HepG2 (cell line): ENCODE measurements around the gene IFNLR1. TPM values are rescaled to one million over a fixed set of nuclear protein-coding genes. Genes with fewer than 3 reads are reported as not detected.

Source experiments
- CREB3 ChIP-seq: sonication (generic); formaldehyde crosslinking; IDR thresholded peaks from 2 replicates; pipeline ENCODE4 v1.5.0; 2020; ENCODE audit warnings: missing genetic modification reagents
- DRAP1 ChIP-seq: IDR thresholded peaks from 2 replicates; pipeline ENCODE4 v1.6.1; 2016; ENCODE audit warnings: missing genetic modification reagents, missing compliant biosample characterization
- FOXJ3 ChIP-seq: sonication (generic); formaldehyde crosslinking; IDR thresholded peaks from 2 replicates; pipeline ENCODE4 v1.4.0; 2020; ENCODE audit warnings: missing genetic modification reagents, mild to moderate bottlenecking, borderline replicate concordance
- HMG20A ChIP-seq: IDR thresholded peaks from 2 replicates; pipeline ENCODE4 v1.6.1; 2016; ENCODE audit warnings: borderline replicate concordance
- NFIC ChIP-seq: IDR thresholded peaks from 2 replicates; pipeline ENCODE4 v1.6.1; 2012; ENCODE audit warnings: mild to moderate bottlenecking, low read length, inconsistent platforms
- POLR2AphosphoS2 ChIP-seq: IDR thresholded peaks from 2 replicates; pipeline ENCODE4 v1.6.1; 2011; ENCODE audit warnings: low read depth, low read length, improper control_type of control experiment
- ZBTB40 ChIP-seq, 2 experiments: fragments of 450-650 bp in 1 of 2; sonication (generic) in 1 of 2; formaldehyde crosslinking in 1 of 2; IDR thresholded peaks; 2 replicates each; pipeline versions ENCODE4 v1.6.1 to v1.8.0; 2016 to 2022; ENCODE audit warnings: antibody characterized with exemption in 1 of 2, mild to moderate bottlenecking in 1 of 2, missing genetic modification reagents in 1 of 2
- ZKSCAN8 ChIP-seq: IDR thresholded peaks from 2 replicates; pipeline ENCODE4 v1.6.1; 2016; ENCODE audit warnings: borderline replicate concordance, missing genetic modification reagents, missing compliant biosample characterization
- ZNF274 ChIP-seq: sonication (generic); formaldehyde crosslinking; IDR thresholded peaks from 2 replicates; pipeline ENCODE4 v1.5.1; 2020; ENCODE audit warnings: mild to moderate bottlenecking, missing genetic modification reagents
- ZNF441 ChIP-seq: sonication (generic); formaldehyde crosslinking; IDR thresholded peaks from 2 replicates; pipeline ENCODE4 v1.7.0; 2021; ENCODE audit warnings: missing genetic modification reagents, borderline replicate concordance
- ZNF510 ChIP-seq: sonication (generic); formaldehyde crosslinking; IDR thresholded peaks from 2 replicates; pipeline ENCODE4 v1.4.0; 2020; ENCODE audit warnings: low read depth, mild to moderate bottlenecking, missing genetic modification reagents
- ZNF598 ChIP-seq: sonication (generic); formaldehyde crosslinking; IDR thresholded peaks from 2 replicates; pipeline ENCODE4 v1.5.1; 2020; ENCODE audit warnings: mild to moderate bottlenecking, missing genetic modification reagents, borderline replicate concordance
- ZSCAN30 ChIP-seq: sonication (generic); formaldehyde crosslinking; IDR thresholded peaks from 2 replicates; pipeline ENCODE4 v1.5.0; 2020; ENCODE audit warnings: mild to moderate bottlenecking, missing genetic modification reagents
- polyA plus RNA-seq, 8 experiments: library from polyadenylated mRNA; depleted of rRNA in 3 of 8; stranded (reverse) in 7 of 8; unstranded in 1 of 8; fragments of >200 nt; fragmentation: Illumina TruSeq in 4 of 8; extraction: Trizol in 4 of 8; gene quantifications; 2 replicates each; pipeline versions ENCODE4 v1.2.1 to v1.2.3, GENCODE V29; 2011 to 2016; ENCODE audit warnings: low read depth in 4 of 8, missing spikeins in 1 of 8, mixed read lengths in 1 of 8; ENCODE audit not compliant: insufficient read depth in 1 of 8
- total RNA-seq, 5 experiments: library from RNA; depleted of rRNA; stranded (reverse); fragments of >200 nt; fragmentation: Illumina TruSeq; extraction: Trizol; gene quantifications; 2 replicates each; pipeline ENCODE4 v1.2.3, GENCODE V29; 2016; ENCODE audit warnings: low read depth in 1 of 5
- TF ChIP-seq, protein P1 (sequence below): sonication (generic); formaldehyde crosslinking; IDR thresholded peaks from 2 replicates; pipeline ENCODE4 v1.5.0; 2020; ENCODE audit warnings: mild to moderate bottlenecking, low read depth, missing genetic modification reagents, borderline replicate concordance
- TF ChIP-seq, protein P2 (sequence below): sonication (generic); formaldehyde crosslinking; IDR thresholded peaks from 2 replicates; pipeline ENCODE4 v1.4.0; 2020; ENCODE audit warnings: missing genetic modification reagents

Gene IFNLR1
- total and polyA plus RNA-seq, 2 of the 13 experiments (the other 11 are each of a cell fraction or from before 2014, with no cell fraction given), result 3.8 to 8.5 TPM

DNA sequence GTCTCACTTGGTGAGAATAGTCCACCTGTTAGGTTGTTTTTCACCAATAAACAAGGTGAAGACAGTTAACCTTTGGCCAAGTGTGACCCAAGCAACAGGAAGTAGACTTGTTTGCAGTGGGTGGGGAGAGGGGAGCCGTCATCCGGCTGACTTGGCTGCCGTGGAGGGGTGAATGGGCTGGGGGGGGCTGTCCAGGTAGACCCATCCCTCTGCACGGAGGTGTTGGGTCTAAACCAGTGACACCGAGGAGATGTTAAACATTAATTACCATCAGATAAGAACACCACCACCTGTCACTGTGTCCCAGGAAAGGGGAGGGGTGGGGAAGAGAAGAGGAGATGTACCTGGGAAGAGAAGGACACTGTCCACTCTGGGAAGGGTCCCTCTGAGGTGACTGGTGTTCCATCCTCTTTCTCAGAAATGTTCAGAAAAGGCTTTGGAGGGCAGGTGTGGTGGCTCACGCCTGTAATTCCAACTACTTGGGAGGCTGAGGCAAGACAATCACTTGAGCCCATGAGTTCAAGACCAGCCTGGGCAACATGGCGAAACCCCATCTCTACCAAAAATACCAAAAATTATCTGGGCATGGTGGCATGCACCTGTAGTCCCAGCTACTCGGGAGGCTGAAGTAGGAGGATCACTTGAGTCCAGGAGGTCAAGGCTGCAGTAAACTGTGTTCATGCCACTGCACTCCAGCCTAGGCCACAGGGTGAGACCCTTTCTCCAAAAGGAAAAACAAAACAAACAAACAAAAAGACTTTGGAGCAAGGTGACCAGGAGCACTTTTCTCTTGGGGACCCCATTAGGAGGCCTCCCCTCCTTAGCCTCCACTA lies 68.5 kb downstream of the IFNLR1 start (continued):
- no peak for TF ChIP-seq ZNF598 (CRISPR knock-in tag)
- TF ChIP-seq CREB3 (CRISPR knock-in tag), result no peak
- no peak for TF ChIP-seq FOXJ3 (CRISPR knock-in tag)
- no peak for TF ChIP-seq ZNF510 (CRISPR knock-in tag)
- no peak for TF ChIP-seq ZSCAN30
- TF ChIP-seq ZNF441 (CRISPR knock-in tag), result no peak
- no peak for TF ChIP-seq ZNF274 (CRISPR knock-in tag)
- no peak for TF ChIP-seq ZBTB40 (IDR thresholded peaks at IDR 0.05)
- no peak for TF ChIP-seq ZBTB40 (CRISPR knock-in tag; IDR thresholded peaks at IDR 0.05)
- TF ChIP-seq HMG20A (CRISPR knock-in tag), result peak; percentile 40; the same call in 1 of the 2 replicates
- TF ChIP-seq, protein P1, sequence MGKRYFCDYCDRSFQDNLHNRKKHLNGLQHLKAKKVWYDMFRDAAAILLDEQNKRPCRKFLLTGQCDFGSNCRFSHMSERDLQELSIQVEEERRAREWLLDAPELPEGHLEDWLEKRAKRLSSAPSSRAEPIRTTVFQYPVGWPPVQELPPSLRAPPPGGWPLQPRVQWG, result no peak
- no peak for TF ChIP-seq NFIC
- TF ChIP-seq, protein P2, sequence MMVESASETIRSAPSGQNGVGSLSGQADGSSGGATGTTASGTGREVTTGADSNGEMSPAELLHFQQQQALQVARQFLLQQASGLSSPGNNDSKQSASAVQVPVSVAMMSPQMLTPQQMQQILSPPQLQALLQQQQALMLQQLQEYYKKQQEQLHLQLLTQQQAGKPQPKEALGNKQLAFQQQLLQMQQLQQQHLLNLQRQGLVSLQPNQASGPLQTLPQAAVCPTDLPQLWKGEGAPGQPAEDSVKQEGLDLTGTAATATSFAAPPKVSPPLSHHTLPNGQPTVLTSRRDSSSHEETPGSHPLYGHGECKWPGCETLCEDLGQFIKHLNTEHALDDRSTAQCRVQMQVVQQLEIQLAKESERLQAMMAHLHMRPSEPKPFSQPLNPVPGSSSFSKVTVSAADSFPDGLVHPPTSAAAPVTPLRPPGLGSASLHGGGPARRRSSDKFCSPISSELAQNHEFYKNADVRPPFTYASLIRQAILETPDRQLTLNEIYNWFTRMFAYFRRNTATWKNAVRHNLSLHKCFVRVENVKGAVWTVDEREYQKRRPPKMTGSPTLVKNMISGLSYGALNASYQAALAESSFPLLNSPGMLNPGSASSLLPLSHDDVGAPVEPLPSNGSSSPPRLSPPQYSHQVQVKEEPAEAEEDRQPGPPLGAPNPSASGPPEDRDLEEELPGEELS (CRISPR knock-in tag), result peak; percentile 92
- 0 out of 2 replicates have a peak, but pooled peaks have one; percentile 67 for TF ChIP-seq DRAP1 (CRISPR knock-in tag)
- peak; percentile 11; the same call in 1 of the 2 replicates for TF ChIP-seq ZKSCAN8 (CRISPR knock-in tag)
- TF ChIP-seq POLR2AphosphoS2, result no peak
